GM19035 (cell line): Measurements from ENCODE around the gene SLIT3.

ENCODE experiments used
- ATAC-seq: cut with Tn5 transposase; IDR thresholded peaks from one replicate; pipeline ENCODE4 v1.9.1; 2021; ENCODE audit not compliant: unreplicated experiment

SLIT3 gene

GRCh38 chr5:168941901-168942300, 359.0 kb downstream of the SLIT3 start:
- no peak for ATAC-seq

GRCh38 chr5:168940712-168941111, 360.2 kb downstream of the SLIT3 start:
- no peak for ATAC-seq

GRCh38 chr5:168939887-168940544, 360.9 kb downstream of the SLIT3 start:
- ATAC-seq: no peak

- ATAC-seq: no peak
Measured at GRCh38 chr5:168939156-168939800, 361.7 kb downstream of the SLIT3 start.

GRCh38 chr5:168936511-168936910, 364.4 kb downstream of the SLIT3 start:
- ATAC-seq: no peak

GRCh38 chr5:168935183-168935582, 365.8 kb downstream of the SLIT3 start:
- ATAC-seq: no peak

GRCh38 chr5:168934169-168934568, 366.8 kb downstream of the SLIT3 start:
- no peak for ATAC-seq

GRCh38 chr5:168932400-168933189, 368.3 kb downstream of the SLIT3 start:
- ATAC-seq: no peak

- no peak for ATAC-seq
Measured at GRCh38 chr5:168931638-168932345, 369.1 kb downstream of the SLIT3 start.

- ATAC-seq: no peak
Measured at GRCh38 chr5:168929656-168930055, 371.3 kb downstream of the SLIT3 start.

- no peak for ATAC-seq
Measured at GRCh38 chr5:168925160-168925559, 375.8 kb downstream of the SLIT3 start.

GRCh38 chr5:168921147-168921866, 379.6 kb downstream of the SLIT3 start:
- ATAC-seq: no peak

- ATAC-seq: no peak
Measured at GRCh38 chr5:168920019-168920810, 380.7 kb downstream of the SLIT3 start.

- ATAC-seq: no peak
Measured at GRCh38 chr5:168917947-168918600, 382.9 kb downstream of the SLIT3 start.

GRCh38 chr5:168916852-168917251, 384.1 kb downstream of the SLIT3 start:
- no peak for ATAC-seq

GRCh38 chr5:168916266-168916665, 384.7 kb downstream of the SLIT3 start:
- ATAC-seq: no peak

- no peak for ATAC-seq
Measured at GRCh38 chr5:168914491-168914890, 386.4 kb downstream of the SLIT3 start.

GRCh38 chr5:168910874-168911273, 390.1 kb downstream of the SLIT3 start:
- no peak for ATAC-seq

GRCh38 chr5:168908207-168908606, 392.7 kb downstream of the SLIT3 start:
- no peak for ATAC-seq
